ENCODE data around the gene FOXP1.
A peak's percentile ranks its signal among the peaks of the same experiment; 100 is the strongest.
"Not testable (repeated sequence)": the region's sequence is repeated elsewhere in the genome, so short reads cannot be mapped to it uniquely, and the experiment has no call there.

Gene FOXP1

GRCh38 chr3:71360764-71361163 lies 222.8 kb downstream of the FOXP1 start:
- no peak for DNase-seq

DNA sequence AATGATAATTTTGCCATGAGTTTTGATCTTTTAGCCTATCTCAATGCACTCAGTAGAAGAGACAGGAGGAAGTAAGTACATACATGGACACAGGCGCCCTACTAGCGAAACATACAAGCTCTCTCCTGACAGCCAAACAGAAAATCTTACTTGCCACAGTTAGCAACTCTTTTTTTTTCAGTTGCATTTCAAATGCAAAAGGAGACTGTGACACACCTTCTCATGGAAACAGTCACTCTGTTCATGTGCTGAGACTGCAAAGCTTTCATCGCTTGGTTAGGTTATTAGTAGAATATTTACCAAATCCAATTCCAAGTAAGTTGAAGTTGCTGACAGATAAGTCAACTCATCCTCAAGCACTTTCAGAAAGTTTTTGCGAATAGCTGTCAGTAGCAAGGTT lies 223.3 kb downstream of the FOXP1 start:
- DNase-seq, result no peak

GRCh38 chr3:71358243-71358642 lies 225.3 kb downstream of the FOXP1 start:
- no peak for DNase-seq

GRCh38 chr3:71356265-71356664 lies 227.3 kb downstream of the FOXP1 start:
- no peak for DNase-seq

GRCh38 chr3:71355862-71356261 lies 227.7 kb downstream of the FOXP1 start:
- DNase-seq, result no peak

DNA sequence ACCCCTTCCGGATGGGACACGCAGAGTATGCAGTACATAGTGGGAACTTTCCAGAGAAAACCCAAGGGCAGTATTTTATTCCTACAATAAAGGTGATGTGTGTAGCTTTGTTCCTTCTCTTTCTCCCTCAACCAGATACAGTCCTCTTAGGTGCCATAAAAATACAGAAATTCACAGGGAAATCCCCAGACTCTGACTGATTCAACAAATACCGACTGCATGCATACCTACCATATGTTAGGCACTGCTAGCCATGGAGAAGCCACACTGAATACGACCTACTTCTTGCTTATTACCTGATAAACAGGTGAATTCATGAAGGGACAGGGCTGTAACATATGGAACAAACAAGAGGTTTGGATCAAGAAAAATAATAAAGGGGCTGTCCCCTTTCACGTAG lies 228.5 kb downstream of the FOXP1 start:
- DNase-seq, result no peak

DNA sequence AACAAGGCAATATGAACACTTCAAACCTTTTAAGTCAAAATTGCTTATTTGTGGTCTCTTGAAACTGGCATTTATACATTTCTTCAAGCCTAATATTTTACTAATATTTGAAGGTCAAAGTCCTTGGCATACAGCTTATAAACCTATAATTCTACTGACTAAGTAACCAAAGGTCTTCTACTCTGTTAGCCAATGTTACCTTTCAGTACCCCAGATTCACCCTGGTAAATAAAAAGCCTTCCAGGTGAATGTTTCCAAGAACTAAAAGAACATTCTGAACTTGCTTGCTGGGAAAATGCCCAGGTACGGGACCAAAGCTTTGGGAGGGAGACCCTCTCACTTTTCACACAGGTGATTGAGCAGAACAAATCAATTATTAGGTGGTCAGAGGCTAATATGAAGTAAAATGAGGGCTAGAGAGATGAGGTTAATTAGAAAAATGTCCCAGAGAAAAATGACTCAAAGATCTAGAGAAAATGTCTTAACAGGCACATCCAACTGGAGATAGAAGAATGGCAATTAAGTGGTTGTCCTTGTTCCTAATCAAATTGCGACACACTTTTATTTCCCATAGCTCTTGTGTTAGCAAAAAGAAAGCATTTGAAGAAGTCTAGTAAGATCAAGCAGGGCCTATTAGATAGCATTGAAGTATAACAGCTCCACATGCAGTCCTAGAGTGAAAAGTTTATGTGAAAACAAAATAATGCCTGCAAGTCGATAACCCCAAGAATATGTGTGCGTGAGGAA lies 232.0 kb downstream of the FOXP1 start:
- no peak for DNase-seq

- DNase-seq, result no peak
Observed at GRCh38 chr3:71350998-71351397, 232.5 kb downstream of the FOXP1 start.

DNA sequence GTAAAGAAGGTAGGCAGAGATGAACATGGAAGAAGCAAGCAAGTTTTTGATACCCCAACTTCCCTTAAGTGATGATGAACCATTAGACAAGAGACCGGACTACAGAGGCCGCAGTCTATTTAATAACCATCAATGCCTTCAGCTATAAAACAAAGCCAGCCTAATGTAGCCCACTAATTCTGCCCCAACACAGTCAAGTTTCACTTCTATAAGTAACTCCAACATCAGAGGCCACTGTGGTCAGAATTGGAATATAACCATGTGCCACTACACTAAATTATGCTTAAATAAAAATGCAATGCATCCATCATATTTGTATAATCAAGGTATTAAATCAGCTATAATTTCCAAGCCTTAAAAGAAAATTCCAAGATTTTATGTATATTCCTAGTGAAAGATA lies 234.7 kb downstream of the FOXP1 start:
- no peak for DNase-seq

GRCh38 chr3:71348001-71348632 lies 235.4 kb downstream of the FOXP1 start:
- DNase-seq, result no peak

DNA sequence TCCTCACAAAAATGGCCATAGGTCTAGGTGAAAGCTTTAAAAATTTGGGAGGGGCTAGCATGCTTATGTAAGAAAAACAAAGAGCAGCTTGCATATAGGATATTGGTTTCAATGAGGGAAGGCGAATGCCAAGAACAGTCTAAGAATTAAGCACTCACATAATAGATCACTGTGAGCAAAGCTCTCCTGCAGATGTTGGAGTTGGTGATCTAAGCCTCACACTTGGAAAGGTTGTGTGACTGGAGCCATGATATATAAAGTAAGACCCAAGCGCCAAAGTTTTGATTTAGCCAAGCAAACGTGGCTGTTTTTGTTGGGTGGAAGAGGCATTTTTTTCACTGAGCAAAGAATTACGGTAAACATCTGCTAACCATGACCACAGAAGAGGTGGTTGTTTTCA lies 237.5 kb downstream of the FOXP1 start:
- peak; percentile 56 for DNase-seq

DNA sequence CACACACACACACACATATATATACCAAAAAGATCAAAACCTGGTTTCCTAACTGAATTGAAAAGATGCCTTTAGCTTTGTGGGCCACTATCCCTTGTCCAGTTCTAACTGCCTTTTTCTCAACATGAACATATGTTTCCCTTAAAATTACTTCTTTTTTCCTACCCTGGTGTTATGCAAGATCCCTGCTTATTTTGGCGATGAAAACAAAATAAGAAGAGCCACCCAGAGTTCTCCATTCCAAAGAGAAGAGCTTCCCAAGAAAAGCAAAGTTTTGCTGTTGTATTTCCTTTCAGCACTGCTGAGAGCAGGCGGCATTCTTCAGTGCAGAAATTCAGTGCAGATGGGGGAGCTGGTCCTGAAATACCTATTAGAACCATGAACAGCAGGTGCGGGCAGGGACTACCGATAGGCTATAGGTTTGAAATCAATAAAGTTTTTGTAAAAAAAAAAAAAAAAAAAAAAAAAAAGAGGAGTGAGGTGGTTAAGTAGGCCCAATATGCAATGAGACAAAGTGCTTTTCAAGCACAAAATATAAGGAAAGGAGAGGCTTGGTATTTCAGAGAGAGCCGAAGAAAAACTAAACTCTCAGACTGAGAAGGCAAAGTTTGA lies 238.0 kb downstream of the FOXP1 start:
- DNase-seq, result peak; percentile 42

GRCh38 chr3:71341721-71342120 lies 241.8 kb downstream of the FOXP1 start:
- DNase-seq, result no peak

- DNase-seq, result no peak
Observed at GRCh38 chr3:71339049-71339448, 244.5 kb downstream of the FOXP1 start.

- no peak for DNase-seq
Observed at GRCh38 chr3:71332813-71333212, 250.7 kb downstream of the FOXP1 start.

DNA sequence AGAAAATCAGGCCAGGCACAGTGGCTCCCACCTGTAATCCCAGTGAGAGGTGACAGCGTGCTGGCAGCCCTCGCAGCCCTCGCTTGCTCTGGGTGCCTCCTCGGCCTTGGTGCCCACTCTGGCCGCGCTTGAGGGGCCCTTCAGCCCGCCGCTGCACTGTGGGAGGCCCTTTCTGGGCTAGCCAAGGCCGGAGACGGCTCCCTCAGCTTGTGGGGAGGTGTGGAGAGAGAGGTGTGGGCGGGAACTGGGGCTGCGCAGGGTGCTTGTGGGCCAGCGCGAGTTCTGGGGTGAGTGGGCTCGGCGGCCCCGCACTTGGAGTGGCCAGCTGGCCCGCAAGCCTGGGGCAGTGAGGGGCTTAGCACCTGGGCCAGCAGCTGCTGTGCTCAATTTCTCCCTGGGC lies 252.6 kb downstream of the FOXP1 start:
- DNase-seq, result no peak

GRCh38 chr3:71330505-71330904 lies 253.0 kb downstream of the FOXP1 start:
- no peak for DNase-seq

- DNase-seq, result no peak
Observed at GRCh38 chr3:71329817-71330216, 253.7 kb downstream of the FOXP1 start.

DNA sequence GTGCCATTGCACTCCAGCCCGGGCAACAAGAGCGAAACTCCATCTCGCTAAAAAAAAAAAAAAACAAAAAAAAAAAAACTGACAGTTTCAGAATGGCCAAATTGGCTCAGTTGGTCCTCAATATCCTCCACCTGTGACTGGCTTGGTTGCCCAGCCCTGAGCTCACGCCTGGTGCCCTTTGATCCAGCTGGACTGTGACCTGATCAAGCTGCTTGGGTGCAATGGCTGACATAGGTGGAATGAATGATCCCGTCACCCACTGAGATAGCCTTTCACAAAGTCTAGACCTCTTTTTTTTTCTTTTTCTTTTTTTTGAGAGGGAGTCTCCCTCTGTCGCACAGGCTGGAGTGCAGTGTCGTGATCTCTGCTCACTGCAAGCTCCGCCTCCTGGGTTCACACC lies 254.6 kb downstream of the FOXP1 start:
- DNase-seq, result no peak

DNA sequence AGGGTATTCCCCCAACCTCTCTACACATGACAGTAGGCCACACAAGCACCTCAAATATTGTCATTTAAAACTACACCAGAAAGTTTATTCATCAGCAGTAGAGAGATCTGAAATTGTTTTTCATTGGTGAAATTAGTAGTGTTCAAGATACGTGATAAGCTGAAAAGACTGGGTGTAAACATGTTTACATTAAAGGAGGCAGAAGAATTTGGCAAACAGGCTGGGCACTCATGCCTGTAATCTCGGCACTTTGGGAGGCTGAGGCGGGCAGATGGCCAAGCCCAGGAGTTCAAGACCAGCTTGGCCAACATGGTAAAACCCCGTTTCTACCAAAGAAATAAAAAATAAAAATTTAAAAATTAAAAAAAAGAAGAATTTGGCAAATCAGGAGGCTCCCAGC lies 255.6 kb downstream of the FOXP1 start:
- DNase-seq, result no peak

DNA sequence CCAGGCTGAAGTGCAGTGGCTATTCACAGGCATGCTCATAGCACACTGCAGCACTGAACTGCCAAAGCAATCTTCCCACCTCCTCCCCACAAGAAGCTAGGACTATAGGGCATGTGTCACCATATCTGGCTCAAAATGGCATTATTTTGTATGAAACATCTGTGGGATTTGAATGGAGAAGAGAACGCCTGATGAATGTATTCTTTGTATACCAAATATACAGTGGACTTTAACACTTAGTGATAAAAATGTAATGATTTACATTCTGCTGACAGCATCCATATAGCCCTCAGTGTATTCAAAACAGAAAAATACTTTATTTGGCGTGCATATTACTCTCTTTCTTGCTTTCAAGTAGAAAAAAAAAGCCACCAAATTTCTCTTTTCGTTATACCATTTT lies 257.8 kb downstream of the FOXP1 start:
- DNase-seq, result no peak

DNA sequence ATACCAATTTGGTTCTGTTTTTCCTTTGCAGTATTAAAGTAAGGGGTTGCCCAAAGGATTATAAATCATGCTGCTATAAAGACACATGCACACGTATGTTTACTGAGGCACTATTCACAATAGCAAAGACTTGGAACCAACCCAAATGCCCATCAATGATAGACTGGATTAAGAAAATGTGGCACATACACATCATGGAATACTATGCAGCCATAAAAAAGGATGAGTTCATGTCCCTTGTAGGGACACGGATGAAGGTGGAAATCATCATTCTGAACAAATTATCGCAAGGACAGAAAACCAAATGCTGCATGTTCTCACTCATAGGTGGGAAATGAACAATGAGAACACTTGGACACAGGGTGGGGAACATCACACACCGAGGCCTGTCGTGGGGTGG lies 259.3 kb downstream of the FOXP1 start:
- DNase-seq, result not testable (repeated sequence)

GRCh38 chr3:71323558-71323957 lies 260.0 kb downstream of the FOXP1 start:
- DNase-seq, result no peak

DNA sequence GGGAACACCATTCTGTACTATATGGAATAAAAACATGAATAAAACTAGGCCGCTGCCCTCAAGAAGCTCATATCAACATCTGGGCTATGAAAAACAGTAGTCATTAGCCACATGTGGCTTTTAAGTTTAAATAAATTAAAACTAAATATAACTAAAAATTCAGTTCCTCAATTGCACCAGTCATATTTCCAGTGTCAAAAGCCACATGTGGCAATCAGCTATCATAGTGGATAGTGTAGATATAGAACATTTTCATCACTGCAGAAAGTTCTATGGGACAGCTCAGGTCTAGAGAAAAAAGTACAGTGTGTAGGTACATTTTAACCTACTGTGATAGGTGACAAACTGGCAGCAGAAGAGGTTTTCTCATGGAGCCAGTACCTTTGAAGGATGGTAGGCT lies 261.4 kb downstream of the FOXP1 start:
- DNase-seq, result no peak

All from femur (tissue), 1 donor.